ENCODE results near the gene CAB39. TPM values are rescaled to one million over a fixed set of nuclear protein-coding genes. Genes with fewer than 3 reads are reported as not detected.
A peak's percentile ranks its signal among the peaks of the same experiment; 100 is the strongest.

CAB39 gene
- polyA plus RNA-seq, 1 donor (not counting 4 experiments of a cell fraction or from before 2014, with no cell fraction given): 120 TPM

DNA sequence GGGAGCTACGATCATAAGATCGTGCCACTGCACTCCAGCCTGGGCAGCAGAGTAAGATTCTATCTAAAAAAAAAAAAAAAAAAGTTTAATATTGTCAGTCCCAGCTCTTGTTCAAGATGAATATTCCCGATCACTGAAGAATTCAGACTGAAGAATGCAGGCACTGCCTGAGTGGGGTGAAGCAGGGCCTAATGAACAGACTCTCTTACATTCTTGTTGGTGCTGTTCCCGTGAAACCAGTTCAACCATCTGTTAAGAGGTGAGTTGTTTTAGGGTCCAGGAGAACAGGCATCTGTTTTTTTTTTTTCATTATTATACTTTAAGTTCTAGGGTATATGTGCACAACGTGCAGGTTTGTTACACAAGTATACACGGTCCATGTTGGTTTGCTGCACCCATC lies 17.1 kb upstream of the CAB39 start:
- Histone ChIP-seq H3K4me2 (ENCODE audit: control insufficient read depth, extremely low read depth, insufficient read depth, low read depth, low read length) (no peak overlapping the region), H3K9ac (ENCODE audit: control insufficient read depth, extremely low read depth, insufficient read depth, low read length) (no peak overlapping the region), H4K20me1 (ENCODE audit: control insufficient read depth, extremely low read depth, insufficient read depth, low read length) (no peaks in the 10 kb centered on the region), H3K4me3 (ENCODE audit: control insufficient read depth in 2 of 3, extremely low read depth in 1 of 3, insufficient read depth in 2 of 3, low read depth in 1 of 3, low read length in 3 of 3) (no peak overlapping the region), H3K9me3 (ENCODE audit: control insufficient read depth, low read depth, low read length) (no peaks in the 10 kb centered on the region), H3K36me3 (ENCODE audit: control insufficient read depth in 2 of 2, extremely low read depth in 1 of 2, insufficient read depth in 2 of 2, low read length in 2 of 2) (no peaks in the 10 kb centered on the region), H3K4me1 (ENCODE audit: control insufficient read depth, extremely low read depth, insufficient read depth, low read length) (peaks cover 53% of the 10 kb centered on the region), H2AFZ (ENCODE audit: control insufficient read depth, low read length) (no peak overlapping the region), H3K27me3 (ENCODE audit: control insufficient read depth, extremely low read depth, insufficient read depth, low read length) (no peaks in the 10 kb centered on the region), H3K79me2 (ENCODE audit: control insufficient read depth, insufficient read depth, low read length) (no peaks in the 10 kb centered on the region), H3K9me1 (ENCODE audit: control insufficient read depth, extremely low read depth, insufficient read depth, low read length) (no peaks in the 10 kb centered on the region), H3K27ac (ENCODE audit: control insufficient read depth, insufficient read depth, low read length) (no peak overlapping the region)
- FAIRE-seq: no peak
- no peak for TF ChIP-seq EZH2 (IDR thresholded peaks at IDR 0.05; ENCODE audit: low read length)
- TF ChIP-seq, protein P1, sequence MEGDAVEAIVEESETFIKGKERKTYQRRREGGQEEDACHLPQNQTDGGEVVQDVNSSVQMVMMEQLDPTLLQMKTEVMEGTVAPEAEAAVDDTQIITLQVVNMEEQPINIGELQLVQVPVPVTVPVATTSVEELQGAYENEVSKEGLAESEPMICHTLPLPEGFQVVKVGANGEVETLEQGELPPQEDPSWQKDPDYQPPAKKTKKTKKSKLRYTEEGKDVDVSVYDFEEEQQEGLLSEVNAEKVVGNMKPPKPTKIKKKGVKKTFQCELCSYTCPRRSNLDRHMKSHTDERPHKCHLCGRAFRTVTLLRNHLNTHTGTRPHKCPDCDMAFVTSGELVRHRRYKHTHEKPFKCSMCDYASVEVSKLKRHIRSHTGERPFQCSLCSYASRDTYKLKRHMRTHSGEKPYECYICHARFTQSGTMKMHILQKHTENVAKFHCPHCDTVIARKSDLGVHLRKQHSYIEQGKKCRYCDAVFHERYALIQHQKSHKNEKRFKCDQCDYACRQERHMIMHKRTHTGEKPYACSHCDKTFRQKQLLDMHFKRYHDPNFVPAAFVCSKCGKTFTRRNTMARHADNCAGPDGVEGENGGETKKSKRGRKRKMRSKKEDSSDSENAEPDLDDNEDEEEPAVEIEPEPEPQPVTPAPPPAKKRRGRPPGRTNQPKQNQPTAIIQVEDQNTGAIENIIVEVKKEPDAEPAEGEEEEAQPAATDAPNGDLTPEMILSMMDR (optimal IDR thresholded peaks at IDR 0.05 in 1 of 3, IDR thresholded peaks at IDR 0.05 in 1 of 3, conservative IDR thresholded peaks at IDR 0.05 in 1 of 3; ENCODE audit: extremely low read depth in 1 of 3, insufficient read depth in 2 of 3, low read length in 3 of 3): no peak
- DNase-seq (ENCODE audit: low read depth, low spot score): no peak
- dilution Hi-C loops (cut with MboI; ENCODE audit: extremely low pct_ligation_motif_present, low sequenced_read_pairs): no loop called here

DNA sequence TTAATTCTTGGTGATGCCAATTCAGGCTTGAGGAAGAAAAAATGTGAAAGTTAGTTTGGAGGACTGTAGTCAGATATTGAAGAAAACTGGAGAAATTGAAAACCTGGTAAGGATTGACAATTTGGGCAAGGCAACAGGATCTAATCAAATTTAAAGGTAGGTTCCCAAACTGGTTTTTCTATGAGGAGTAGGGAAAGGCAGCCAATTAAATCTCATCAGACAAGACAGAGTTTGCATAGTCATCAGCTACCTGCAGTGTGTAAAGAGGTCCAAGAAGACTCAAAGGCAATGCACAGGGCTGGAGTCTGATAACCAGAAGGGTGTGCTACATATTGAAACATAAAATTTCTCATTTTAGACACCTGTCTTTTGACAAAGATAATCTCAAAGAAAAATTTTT lies 16.0 kb upstream of the CAB39 start:
- H3K9me3 ChIP-seq (ENCODE audit: control insufficient read depth, low read depth, low read length): no peaks in the 10 kb centered on the region
- DNase-seq (ENCODE audit: low read depth, low spot score) (no peak), FAIRE-seq (peak; percentile 71)
- H2AFZ ChIP-seq (ENCODE audit: control insufficient read depth, low read length): peak overlapping the region; percentile 68
- no peak overlapping the region for H3K9ac ChIP-seq (ENCODE audit: control insufficient read depth, extremely low read depth, insufficient read depth, low read length)
- H3K36me3 ChIP-seq (ENCODE audit: control insufficient read depth in 2 of 2, extremely low read depth in 1 of 2, insufficient read depth in 2 of 2, low read length in 2 of 2): no peaks in the 10 kb centered on the region
- dilution Hi-C loops (cut with MboI; ENCODE audit: extremely low pct_ligation_motif_present, low sequenced_read_pairs): no loop called here
- H4K20me1 ChIP-seq (ENCODE audit: control insufficient read depth, extremely low read depth, insufficient read depth, low read length): no peaks in the 10 kb centered on the region
- no peaks in the 10 kb centered on the region for H3K27me3 ChIP-seq (ENCODE audit: control insufficient read depth, extremely low read depth, insufficient read depth, low read length)
- H3K79me2 ChIP-seq (ENCODE audit: control insufficient read depth, insufficient read depth, low read length): no peaks in the 10 kb centered on the region
- H3K4me3 ChIP-seq (ENCODE audit: control insufficient read depth in 2 of 3, extremely low read depth in 1 of 3, insufficient read depth in 2 of 3, low read depth in 1 of 3, low read length in 3 of 3): no peak overlapping the region
- no peak overlapping the region for H3K27ac ChIP-seq (ENCODE audit: control insufficient read depth, insufficient read depth, low read length)
- no peak for TF ChIP-seq EZH2 (IDR thresholded peaks at IDR 0.05; ENCODE audit: low read length)
- TF ChIP-seq, protein P1 (optimal IDR thresholded peaks at IDR 0.05 in 1 of 3, IDR thresholded peaks at IDR 0.05 in 1 of 3, conservative IDR thresholded peaks at IDR 0.05 in 1 of 3; ENCODE audit: extremely low read depth in 1 of 3, insufficient read depth in 2 of 3, low read length in 3 of 3): no peak
- no peaks in the 10 kb centered on the region for H3K9me1 ChIP-seq (ENCODE audit: control insufficient read depth, extremely low read depth, insufficient read depth, low read length)
- H3K4me2 ChIP-seq (ENCODE audit: control insufficient read depth, extremely low read depth, insufficient read depth, low read depth, low read length): peak overlapping the region; percentile 11
- H3K4me1 ChIP-seq (ENCODE audit: control insufficient read depth, extremely low read depth, insufficient read depth, low read length): peaks cover 44% of the 10 kb centered on the region

All from keratinocyte (primary cell).